Muscle of arm (tissue), 12 donors: ENCODE measurements around the gene CASP6. TPM values are rescaled to one million over a fixed set of nuclear protein-coding genes. Genes with fewer than 3 reads are reported as not detected.
"Not testable (repeated sequence)": the region's sequence is repeated elsewhere in the genome, so short reads cannot be mapped to it uniquely, and the experiment has no call there.

Experiments
- DNase-seq: peaks from one replicate; pipeline ENCODE4 v3.0.0-alpha.2; 2013
- polyA plus RNA-seq, 12 donors: library from polyadenylated mRNA; unstranded; fragments of 120-200 nt; gene quantifications; one replicate each; pipeline ENCODE4 v1.2.1, GENCODE V29; 2013; ENCODE audit not compliant: insufficient read length in 12 of 12

Gene CASP6
- polyA plus RNA-seq, 12 donors, result 12.5 to 28.0 (median 18.9) TPM; not detected in 1

- no peak for DNase-seq
These were observed 25.1 kb upstream of the CASP6 start for GRCh38 chr4:109728385-109728784.

- no peak for DNase-seq
These were observed 19.9 kb upstream of the CASP6 start for GRCh38 chr4:109723110-109723509.

GRCh38 chr4:109722357-109722756 lies 19.1 kb upstream of the CASP6 start:
- DNase-seq, result no peak

DNA sequence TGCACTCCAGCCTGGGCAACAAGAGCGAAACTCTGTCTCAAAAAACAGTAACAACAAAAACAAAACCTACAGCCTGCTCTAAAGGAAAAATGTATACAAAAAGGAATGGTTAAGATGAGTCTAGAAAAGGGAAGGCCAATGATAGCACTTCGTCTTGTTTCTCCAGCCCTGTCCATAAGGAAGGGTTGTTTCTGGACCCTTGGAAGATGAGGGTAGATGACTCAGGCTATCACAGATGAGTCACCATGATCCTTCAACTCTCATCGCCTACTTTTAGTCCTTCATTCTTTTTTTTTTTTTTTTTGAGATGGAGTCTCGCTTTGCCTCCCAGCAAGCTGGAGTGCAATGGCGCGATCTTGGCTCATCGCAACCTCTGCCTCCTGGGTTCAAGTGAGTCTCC lies 17.8 kb upstream of the CASP6 start:
- DNase-seq, result no peak

GRCh38 chr4:109719604-109720003 lies 16.4 kb upstream of the CASP6 start:
- DNase-seq, result no peak

GRCh38 chr4:109718759-109719158 lies 15.5 kb upstream of the CASP6 start:
- no peak for DNase-seq

GRCh38 chr4:109713500-109713899 lies 10.3 kb upstream of the CASP6 start:
- DNase-seq, result no peak

DNA sequence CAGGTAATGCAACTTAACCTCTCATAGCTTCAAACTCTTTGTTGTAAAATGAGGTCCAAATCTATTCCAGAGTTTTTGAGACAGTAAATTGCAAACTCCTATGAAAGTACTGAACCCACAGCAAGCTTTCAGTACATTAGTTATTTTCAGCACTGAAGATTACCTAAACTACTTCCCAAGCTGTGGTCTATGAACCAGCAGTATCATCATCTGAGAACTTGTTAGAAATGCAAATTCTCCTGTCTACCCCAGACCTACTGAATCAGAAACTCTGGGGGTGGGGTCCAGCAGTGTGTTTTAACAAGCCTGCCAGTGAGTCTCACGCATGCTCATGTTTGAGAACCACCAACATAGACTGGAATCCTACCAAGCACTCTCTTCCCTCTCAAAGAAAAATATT lies 5.7 kb upstream of the CASP6 start:
- DNase-seq, result no peak

DNA sequence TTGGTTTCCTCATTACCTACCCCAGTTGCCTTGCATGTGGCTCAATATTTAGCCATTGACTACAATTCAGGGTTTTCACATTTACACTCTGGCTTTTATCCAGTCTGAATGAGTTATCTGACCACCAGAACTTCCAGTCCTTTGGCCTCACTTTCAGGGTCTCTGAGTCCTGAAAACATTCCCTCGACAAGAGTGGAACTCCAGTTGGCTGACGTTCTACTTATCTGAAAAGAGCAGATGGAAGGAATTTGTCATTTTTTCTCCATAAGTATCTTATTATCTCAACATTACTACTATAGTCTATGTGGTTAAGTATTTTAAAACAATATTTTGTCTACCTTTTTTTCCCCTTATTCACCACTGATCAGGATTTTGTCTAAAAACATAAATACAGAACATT lies 5.2 kb upstream of the CASP6 start:
- DNase-seq, result no peak

- DNase-seq, result peak; percentile 25
These were observed 568 bp upstream of the CASP6 start for GRCh38 chr4:109703664-109704361.

DNA sequence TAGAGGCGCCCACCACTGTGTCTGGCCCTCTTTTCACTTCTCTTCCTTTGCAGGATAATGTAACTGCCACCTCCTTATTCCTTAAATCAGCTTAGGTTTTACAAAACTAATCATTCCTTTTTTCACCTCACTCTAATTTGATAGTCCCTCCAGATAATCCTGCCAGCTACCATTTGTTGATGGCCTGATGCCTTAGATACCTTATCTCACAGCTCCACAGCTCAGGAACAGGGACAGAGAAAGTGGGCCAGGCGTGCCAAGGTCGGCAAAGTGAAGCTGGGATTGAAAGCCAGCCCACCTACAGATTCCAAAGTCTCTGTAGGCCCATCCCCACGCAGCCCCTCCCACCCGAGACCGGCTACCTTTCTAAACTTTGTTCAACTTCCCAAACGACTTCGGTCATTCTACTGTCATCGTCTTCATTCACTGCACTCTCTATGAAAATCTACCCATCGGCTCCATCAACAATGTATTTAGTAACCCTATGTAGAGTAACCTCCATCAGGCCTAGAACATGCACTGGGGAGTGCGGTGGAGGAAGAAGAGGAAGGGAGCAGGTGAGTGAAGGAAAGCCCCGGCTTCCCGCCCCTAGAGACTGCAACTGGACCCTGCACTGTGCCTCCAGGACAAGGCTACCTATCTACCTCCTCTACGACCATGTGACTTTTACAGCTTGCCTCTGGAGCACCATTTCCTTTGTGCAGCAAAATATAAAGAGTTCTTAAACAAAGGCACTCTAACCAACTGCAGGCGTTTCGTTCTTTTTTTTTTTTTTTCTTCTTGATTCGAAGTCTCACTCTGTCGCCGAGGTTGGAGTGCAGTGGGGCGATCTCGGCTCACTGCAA lies 1.5 kb downstream of the CASP6 start:
- DNase-seq, result no peak

- DNase-seq, result no peak
These were observed 3.6 kb downstream of the CASP6 start for GRCh38 chr4:109699553-109700225.

GRCh38 chr4:109698656-109699055 lies 4.6 kb downstream of the CASP6 start:
- DNase-seq, result no peak

DNA sequence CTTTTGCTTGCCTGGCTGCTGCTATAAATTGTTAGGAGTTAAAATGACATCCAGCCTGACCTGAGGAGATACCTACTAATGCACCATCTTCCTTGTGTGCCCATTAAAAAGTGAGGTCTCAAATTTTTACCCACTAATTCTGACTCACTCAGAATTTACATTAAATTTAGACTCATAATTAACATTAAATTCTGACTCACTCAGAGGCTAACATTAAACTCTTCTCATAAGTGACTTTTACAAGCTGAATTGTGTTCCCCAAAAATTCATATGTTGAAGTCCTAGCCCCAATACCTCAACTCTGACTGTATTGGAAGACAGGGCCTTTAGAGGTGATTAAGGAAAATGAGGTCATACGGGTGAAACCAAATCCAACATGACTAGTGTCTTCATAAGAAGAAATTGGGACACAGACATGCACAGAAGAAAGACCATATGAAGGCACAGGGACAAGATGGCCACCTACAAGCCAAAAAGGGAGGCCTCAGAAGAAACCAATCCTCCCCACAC lies 11.8 kb downstream of the CASP6 start:
- no peak for DNase-seq

- no peak for DNase-seq
These were observed 12.4 kb downstream of the CASP6 start for GRCh38 chr4:109690690-109691410.

- no peak for DNase-seq
These were observed 18.5 kb downstream of the CASP6 start for GRCh38 chr4:109684727-109685126.

DNA sequence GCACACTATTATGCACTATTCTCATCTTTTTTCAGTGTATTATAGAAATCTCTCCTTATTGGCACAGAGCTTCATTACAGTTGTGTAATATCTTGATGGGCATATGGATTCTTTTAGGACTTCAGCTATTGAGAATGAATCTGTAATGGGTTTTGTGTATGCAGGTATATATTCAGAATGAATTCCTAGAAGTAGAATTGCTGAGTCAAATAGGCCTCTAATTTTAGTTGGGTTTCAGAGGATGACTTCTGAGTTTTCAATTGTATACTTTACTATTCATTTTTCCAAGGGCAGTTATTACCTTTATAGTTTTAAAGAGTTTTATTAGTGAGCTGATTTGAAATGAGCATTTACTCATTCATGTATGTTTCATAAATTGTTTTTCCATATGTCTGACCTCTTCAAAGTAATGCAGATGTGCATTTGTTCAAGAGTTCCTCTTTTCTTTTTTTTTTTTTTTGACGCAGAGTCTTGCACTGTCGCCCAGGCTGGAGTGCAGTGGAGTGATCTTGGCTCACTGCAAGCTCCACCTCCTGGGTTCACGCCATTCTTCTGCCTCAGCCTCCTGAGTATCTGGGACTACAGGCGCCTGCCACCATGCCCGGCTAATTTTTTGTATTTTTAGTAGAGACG lies 19.5 kb downstream of the CASP6 start:
- DNase-seq, result no peak

DNA sequence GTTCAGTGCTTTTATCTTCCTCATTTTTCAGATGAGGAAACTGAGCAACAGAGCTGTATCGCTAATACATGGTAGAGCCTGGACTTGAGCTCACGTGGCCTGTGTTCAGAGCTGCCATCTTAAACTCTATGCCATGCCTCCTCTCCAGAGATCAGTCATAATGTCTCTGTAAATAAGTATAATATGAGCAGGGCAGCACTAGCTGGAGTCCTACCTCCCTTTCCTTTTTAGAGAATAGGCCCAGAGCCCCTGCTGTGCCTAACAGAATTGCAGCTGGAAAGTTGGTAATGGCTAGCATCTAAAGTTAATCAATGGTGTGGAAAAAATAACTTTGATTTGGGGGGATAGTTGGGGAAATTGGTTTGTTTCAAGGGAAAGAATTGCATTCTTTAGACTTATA lies 20.4 kb downstream of the CASP6 start:
- DNase-seq, result no peak

- not testable (repeated sequence) for DNase-seq
These were observed 24.3 kb downstream of the CASP6 start for GRCh38 chr4:109678925-109679324.

DNA sequence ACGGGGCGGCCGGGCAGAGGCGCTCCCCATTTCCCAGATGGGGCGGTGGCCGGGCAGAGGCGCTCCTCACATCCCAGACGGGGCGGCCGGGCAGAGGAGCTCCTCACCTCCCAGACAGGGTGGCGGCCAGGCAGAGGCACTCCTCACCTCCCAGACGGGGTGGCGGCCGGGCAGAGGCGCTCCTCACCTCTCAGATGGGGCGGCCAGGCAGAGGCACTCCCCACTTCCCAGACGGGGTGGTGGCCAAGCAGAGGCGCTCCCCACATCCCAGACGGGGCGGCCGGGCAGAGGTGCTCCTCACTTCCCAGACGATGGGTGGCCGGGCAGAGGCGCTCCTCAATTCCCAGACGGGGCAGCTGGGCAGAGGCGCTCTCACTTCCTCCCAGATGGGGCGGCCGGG lies 24.8 kb downstream of the CASP6 start:
- not testable (repeated sequence) for DNase-seq

DNA sequence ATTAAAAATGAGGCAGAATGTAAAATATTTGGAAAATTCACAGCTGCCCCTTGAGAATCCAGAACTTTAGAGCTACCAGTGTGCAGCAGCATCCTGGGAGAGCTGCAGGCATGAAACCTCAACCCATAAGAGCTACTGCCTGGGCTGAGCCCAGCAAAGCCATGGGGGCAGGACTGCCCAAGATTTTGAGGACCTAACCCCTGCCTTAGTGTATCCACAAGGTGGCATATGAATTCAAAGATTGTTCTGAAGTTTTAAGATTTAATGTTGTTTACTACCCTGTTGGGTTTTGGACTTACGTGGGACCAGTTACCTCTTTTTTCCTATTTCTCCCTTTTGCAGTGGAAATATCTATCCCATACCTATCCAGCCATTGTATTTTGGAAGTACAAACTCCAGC lies 26.4 kb downstream of the CASP6 start:
- DNase-seq, result no peak
